ENCODE measurements around the gene CAMTA1.
A peak's percentile ranks its signal among the peaks of the same experiment; 100 is the strongest.

CAMTA1 gene

DNA sequence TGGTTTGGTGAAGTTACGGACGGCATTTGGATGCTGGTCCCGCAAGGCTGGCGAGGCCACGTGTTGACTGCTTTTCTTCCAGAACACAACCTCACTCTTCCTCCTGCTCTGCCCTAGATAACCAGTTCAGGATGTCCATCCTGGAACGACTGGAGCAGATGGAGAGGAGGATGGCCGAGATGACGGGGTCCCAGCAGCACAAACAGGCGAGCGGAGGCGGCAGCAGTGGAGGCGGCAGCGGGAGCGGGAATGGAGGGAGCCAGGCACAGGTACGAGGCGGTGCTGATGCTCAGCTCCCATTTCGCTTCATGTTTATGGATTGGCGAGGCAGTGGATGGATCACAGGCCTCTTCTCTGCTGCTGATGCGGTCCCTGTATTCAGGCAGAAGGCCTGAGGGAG lies 947.1 kb downstream of the CAMTA1 start:
- DNase-seq (ENCODE audit: low spot score) = no peak

DNA sequence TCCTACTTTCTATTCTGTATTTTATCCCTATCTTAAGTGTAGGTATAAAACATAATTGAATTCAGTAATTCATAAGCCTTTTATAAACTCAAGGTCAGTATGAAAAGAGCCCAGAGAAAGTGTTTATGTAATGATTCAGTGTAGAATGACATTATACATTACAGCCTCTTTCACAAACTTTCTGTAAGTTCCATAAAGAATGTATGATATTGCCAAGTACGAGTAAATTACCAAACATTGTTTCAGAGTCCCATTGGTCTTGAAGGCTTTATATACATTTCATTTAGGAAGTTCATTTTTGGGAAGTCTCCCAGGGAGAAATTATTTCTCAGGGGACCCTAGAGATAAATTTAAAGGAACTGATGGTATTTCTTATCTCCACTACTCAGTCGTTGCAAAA lies 948.0 kb downstream of the CAMTA1 start:
- DNase-seq (ENCODE audit: low spot score) = no peak

DNA sequence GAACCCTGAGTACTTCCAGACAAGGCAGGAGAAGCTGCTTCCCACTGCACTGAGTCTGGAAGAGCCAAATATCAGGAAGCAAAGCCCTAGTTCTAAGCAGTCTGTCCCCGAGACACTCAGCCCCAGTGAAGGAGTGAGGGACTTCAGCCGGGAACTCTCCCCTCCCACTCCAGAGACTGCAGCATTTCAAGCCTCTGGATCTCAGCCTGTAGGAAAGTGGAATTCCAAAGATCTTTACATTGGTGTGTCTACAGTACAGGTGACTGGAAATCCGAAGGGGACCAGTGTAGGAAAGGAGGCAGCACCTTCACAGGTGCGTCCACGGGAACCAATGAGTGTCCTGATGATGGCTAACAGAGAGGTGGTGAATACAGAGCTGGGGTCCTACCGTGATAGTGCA lies 952.8 kb downstream of the CAMTA1 start:
- DNase-seq (ENCODE audit: low spot score) = no peak

DNA sequence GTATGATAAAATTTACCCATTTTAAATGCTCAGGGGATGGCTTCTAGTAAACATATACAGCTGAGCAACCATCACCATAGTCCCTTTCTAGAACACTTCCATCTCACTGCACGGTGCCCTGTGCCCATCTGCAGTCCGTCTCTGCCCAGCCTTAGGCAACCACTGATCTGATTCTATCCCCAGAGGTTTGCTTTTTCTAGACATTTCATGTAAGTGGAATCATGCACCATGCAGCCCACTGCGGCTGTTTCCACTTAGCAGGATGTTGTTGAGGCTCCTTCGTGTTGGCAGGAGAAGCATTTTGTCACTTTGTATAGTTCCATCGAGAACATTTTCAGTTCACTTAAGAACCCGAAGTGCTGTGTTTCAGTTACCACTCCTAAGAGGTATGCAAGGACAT lies 958.1 kb downstream of the CAMTA1 start:
- DNase-seq (ENCODE audit: low spot score) = no peak

DNA sequence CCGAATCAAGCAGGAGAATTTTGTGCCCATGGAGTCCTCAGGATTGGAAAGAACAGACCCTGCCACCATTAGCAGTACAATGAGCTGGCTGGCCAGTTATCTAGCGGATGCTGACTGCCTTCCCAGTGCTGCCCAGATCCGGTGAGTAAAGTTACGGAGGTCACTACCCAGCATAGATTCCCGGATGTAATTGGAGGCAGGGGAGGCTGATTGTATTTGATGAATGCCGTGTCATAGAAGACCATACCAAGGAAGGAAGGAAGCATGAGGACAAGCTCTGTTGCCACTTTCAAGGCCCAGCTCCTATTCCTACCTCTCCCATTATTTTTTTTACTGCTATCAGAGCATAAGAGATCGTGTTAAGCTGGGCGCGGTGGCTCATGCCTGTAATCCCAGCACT lies 959.6 kb downstream of the CAMTA1 start:
- DNase-seq (ENCODE audit: low spot score) = no peak

DNA sequence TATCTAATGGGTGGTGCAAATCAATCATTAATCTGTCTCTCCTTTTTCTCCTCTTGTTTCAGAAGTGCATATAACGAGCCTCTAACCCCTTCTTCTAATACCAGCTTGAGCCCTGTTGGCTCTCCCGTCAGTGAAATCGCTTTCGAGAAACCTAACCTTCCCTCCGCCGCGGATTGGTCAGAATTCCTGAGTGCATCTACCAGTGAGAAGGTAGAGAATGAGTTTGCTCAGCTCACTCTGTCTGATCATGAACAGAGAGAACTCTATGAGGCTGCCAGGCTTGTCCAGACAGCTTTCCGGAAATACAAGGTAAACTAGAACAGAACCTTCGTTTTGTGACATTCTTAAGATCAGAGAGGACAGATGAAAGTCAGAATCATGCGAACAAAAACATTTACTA lies 960.5 kb downstream of the CAMTA1 start:
- DNase-seq (ENCODE audit: low spot score) = no peak

DNA sequence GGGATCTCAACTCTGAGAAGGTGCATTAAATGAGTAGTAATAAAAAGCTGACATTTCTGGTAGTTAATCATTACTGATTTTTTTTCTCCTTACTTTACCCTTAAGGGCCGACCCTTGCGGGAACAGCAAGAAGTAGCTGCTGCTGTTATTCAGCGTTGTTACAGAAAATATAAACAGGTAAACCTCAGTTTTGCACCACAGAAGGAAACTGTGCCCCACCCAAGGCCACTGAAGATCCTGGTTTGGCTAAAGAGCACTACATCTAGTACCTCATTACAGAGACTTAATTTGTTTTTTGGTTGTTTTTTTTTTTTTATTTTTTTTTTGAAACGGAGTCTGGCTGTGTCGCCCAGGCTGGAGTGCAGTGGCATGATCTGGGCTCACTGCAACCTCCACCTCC lies 962.4 kb downstream of the CAMTA1 start:
- DNase-seq (ENCODE audit: low spot score) = no peak

DNA sequence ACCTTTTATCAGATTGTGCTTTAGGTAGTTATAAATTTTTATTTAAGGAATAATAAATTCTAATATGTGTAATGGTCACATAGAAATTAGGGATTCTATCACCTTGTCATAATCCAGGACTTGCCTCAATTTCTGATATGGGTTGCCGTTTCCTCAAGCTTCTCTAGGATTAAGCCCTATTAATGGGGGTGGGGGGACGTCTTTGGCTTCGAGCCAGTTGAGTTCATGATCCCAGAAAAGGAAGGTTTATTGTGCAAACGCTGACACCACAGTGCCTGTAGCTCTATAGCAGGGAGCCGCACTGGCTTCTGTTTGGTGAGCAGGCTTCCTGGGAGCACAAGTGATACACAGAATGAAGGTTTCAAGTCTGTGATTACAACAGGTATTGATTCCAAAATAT lies 963.9 kb downstream of the CAMTA1 start:
- no peak for DNase-seq (ENCODE audit: low spot score)

DNA sequence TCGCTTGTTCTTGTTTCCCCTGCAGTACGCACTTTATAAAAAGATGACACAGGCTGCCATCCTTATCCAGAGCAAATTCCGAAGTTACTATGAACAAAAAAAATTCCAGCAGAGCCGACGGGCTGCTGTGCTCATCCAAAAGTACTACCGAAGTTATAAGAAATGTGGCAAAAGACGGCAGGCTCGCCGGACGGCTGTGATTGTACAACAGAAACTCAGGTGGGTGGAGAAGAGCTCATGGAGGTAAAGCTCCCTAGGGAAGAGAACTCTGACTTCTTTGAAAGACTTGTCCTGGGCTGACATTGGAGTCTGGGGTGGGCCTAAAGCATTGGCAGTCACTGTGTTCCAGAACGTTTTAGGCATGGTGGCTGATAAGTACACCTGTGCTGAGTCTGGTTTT lies 965.9 kb downstream of the CAMTA1 start:
- no peak for DNase-seq (ENCODE audit: low spot score)

DNA sequence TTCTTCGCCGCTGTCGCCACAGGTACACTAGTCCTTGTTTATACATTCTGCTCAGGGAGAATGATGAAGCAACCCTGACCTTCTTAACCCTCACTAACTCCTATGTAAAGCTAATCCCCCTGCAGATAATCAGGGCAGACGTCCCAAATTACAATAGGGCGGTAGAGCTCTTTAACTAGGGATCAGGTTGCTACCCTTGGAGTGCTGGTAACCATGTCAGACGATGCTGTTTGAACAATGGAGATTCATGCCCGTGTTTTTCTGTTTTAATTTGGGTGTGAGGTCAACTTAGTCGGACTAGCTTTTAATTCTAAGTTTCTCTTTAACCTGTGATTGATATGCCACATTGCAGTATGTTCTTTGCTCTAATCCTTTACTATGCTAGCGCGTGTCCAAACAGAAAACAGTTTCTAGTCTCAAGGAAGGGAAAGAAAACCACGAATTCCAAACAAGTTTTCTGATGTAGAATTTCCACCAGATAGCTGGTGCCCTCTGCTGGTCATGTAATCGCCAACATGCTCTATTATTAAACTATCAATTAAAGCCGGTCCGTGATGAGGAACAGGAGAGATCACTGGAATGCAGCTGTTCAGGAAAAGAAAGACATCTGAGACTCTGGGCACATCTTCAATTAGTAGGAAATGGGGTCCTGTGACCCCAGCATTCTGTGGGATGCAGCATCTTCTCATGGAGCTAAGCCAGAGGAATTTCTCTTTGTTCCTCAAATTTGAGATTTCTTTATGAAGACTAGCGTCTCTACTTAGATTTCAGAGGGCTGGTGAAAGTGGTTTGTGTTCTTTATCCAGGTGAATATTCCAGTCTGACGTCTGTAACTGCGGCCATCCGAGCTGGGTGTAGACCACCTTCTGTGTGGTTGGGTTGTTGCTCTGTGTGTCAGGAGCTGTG lies 967.5 kb downstream of the CAMTA1 start:
- peak; percentile 75 for DNase-seq (ENCODE audit: low spot score)

DNA sequence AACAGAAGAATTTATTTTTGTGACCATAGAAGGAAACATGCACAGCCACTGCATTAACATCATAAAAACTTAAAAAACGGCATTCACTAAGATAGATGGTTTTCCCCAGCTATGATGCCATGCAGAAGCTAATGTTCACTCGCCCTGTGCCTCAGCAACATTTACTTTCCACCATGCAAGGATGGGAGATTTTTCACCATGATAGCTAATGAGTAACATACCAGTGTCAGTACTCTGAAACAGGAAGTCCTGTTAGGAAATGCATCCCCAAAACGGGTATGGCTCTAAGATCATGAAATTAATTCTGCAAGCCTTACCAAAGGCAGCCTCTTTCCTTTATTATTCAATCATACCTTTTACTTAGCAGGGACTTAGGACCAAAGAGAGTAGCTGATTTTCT lies 968.4 kb downstream of the CAMTA1 start:
- DNase-seq (ENCODE audit: low spot score) = no peak

DNA sequence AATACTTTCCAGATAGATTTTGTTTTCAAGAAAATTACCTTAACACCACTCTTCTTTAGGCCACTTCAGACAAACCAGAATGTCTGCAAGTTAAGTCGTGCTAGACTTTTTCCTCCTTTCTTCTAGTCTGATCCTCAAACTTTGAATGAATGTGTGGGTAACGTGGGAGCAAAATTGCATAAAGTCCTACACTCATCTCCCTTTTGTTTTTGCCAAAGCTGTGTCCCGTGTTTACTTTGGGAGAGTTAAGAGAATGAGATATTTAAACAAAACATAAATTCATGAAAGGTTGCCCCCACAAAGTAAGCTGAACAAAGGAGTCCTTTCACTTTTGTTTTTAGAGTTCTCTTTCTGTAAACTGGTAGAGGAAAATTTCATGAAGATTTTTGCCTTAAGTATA lies 969.0 kb downstream of the CAMTA1 start:
- DNase-seq (ENCODE audit: low spot score) = no peak

DNA sequence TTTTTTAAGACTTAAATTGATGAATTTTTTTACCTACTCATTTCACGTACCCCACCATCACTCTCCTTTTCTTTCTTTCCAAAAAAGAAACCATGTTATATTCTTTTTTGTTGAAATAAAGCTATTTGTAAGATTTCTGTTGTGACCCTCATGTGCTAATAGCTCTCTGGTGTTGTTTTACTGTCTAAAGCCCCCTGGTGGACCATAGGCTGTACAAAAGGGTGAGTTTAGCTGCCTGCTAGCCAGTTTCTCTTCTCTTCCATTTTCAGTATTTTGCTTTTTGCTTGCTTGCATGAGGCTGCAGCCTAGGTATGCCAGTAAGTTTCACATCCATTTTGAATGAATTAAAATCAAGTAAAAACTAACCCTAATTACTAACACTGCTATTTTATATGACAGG lies 970.2 kb downstream of the CAMTA1 start:
- DNase-seq (ENCODE audit: low spot score) = peak; percentile 69

DNA sequence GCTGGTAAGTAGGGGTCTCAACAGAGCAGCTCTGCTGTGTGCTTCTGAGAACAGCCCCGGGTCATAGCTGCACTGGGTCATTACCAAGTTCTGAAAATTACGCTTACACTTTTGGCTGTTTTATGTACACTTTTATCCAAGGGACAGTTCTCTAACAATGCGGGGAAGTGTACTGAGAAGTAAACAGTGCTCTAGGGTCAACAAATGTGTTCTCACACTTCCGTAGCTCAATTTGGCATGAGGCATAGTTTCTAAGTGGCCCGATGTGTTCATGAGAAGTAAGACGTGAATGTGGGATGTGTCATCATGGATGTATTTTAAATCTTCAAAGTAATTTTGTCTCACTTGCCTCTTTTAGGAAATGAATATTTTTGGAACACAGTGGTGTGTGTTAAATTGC lies 975.0 kb downstream of the CAMTA1 start:
- no peak for DNase-seq (ENCODE audit: low spot score)

DNA sequence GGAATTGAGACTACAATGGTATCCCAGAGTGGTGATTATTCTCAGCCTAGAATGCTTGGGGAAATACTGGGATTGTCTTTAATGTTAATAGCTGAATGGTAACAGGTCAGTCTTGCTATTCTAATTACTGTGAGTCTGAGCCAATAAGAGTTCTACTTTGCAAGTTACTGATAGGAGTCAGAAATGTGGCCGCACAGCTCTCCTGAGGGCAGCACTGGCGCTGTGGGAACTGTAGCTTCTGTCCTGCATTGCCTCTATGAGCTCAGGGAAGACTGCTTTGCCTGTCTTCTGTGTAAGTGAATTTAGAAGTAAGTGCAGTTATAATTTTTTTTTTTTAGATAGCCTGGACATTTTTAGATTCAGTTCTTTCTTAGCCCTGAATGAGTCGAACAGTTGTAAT lies 975.8 kb downstream of the CAMTA1 start:
- DNase-seq (ENCODE audit: low spot score) = no peak

DNA sequence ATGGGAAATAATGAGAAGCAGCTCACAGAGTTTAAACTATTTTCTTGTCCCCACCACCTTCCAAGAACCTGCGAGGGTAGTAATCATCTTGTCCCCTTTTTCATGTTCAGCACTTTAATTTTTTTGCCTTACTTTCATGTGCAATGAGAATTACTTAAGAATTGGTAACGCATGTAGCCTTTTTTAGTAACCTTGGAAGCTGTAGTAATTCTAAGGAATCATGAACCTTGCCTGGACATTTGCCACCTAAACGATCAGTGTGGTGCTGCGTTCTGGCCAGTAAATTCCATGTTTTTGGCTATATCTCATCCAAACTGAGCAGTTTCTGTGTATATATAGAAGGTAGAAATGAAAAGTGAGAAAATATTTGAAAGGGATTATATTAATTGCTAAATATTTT lies 981.9 kb downstream of the CAMTA1 start:
- no peak for DNase-seq (ENCODE audit: low spot score)

DNA sequence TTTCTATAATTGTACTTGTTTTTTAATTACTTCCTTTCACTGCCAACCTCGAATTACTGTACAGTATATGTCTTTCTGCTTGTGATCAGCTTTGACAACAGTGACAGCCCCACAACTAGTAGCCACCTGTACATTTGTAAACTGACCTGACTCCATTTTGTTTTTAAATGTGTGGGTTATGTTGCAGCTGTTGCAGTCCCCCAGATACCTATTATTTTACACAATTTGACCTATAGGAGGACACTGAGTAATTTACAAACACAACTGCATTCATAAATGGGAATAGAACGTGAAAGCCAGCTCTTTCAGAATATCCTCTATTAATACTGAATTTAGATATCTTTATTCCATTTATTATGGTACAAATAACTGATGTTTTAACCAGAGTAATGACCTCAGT lies 983.3 kb downstream of the CAMTA1 start:
- peak; percentile 61 for DNase-seq (ENCODE audit: low spot score)

DNA sequence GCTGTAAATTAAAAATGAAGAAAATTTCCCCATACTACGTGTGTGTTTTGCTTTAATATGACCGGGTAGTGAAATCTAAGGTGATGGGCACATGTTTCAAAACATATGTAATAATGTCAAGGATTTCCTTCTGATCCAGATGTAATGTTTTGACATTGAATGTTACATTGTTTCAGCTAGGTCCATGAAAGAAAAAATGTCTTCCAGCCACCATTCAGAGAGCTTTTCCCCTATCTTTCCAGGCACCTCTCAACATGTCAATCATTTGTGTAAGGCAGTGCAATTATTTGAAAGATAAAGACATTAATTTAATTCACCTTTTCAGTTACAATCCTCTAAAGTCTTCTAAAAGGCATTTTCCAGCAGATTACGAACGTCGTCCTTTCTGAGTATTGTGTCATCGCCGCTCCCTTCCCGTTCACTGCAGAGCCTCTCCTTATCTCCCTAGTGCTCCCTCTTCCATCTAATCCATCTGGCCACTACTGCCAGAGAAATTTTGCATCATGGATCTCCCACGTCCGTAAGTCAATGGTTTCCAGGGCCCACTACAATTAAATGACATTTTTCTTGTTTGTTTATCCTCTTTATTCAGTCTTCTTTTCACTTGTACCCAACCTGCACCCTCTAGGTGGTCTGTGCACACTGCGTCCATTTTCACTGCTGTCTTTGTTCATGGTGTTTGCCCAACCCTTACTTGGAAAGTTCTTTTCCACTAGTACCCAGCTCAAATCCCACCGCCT lies 984.6 kb downstream of the CAMTA1 start:
- no peak for DNase-seq (ENCODE audit: low spot score)

DNA sequence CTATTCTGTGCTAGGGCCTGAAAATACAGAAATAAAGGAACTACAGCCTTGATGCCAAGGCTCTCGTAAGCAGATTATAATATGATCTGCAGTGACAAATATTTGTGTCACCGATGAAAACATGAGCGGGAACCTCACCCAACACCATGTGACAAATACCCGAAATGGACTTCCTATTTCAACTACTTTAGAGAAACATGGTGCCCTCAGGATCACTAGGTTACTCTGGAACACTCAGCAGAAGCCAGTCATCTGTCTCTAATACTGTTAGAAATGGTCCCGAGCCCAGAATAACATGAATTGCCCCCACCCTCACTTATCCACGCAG lies 985.4 kb downstream of the CAMTA1 start:
- DNase-seq (ENCODE audit: low spot score) = peak; percentile 29

DNA sequence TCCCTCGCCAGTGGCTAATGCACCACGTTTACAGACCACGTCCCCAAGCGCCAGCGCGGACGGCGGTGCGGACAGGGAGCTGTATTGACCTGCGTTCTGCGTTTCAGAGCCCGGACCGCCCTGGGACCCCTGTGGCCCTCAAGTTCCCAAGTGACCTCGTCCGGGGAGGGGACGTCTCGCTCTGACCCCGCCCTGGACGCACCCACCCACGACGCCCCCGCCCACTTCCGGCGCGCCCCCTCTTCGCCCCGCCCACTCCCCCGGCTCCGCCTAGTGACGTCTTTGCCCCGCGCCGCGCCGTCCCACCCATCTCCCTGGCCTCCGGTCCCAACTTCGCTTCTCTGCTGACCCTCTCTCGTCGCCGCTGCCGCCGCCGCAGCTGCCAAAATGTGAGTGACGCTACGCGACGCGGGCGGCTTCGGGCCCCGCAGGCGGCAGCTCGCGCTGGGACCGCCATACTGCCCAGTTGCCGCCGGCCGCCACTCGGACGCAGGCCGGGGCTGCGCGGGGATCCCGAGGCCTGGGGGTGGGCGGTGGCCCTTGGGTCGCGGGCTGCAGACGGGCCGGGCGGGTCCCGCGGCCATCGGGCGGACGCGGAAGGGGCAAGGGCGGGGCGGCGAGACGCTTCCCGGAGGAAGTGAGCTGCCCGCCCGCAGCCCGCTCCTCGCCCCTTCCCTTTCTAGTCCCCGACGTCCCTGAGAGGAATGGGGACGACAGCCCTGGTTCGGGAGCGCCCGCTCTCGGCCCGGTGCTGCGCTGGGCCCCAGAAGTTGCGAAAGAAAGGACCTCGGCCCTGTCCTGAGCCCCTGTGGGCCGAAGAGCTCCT lies 986.0 kb downstream of the CAMTA1 start, which contains the start of gene VAMP3:
Gene VAMP3 (plus strand): TSS at position 300 of the 826 bp plus-strand sequence. CDS start 88 bp downstream, at position 388.
- DNase-seq (ENCODE audit: low spot score) = peak; percentile 86

DNA sequence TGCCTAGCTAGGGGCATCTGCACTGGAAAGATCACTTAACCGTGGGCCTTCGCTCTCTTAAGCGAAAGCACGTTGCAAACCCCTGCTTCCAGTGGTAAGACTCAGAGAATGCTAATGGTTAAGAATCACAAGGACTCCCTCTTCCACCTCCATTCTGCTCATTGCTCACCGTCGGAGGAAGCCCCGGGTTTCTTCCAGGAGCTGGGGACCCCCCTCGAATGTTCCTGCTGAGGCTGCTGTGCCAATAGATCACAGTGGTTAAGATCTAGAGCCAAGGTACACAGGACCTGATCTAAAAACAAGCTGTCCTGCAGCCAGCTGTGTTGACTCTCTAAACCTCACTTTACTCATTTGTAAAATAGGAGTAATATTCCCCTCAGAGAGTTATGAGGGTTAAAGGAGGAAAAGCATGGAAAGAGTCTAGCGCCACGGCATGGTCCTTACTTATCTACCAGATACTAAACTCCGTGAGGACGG lies 986.6 kb downstream of the CAMTA1 start:
- no peak for DNase-seq (ENCODE audit: low spot score)

DNA sequence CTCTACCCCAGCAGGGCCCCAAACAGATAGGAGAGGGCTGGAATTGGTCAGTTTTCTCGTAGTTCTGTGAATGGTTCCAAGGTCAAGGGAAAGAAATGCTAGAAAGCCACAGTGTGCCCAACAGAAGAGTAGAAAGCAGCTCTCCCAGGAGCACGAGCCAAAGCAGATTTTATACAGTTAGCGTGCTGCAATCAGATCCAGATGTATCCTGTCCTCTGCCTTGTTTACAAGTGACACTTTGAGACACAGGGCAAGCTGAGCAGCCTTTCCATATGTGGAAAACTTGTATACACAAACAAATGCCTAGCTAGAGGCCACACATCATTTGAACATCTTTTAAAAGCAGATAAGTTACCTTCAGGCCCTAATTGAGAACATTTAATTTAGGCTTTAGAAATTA lies 992.3 kb downstream of the CAMTA1 start:
- DNase-seq (ENCODE audit: low spot score) = no peak

Data from NAMALWA (cell line).